ENCODE data around the gene MED28.

Gene MED28

DNA sequence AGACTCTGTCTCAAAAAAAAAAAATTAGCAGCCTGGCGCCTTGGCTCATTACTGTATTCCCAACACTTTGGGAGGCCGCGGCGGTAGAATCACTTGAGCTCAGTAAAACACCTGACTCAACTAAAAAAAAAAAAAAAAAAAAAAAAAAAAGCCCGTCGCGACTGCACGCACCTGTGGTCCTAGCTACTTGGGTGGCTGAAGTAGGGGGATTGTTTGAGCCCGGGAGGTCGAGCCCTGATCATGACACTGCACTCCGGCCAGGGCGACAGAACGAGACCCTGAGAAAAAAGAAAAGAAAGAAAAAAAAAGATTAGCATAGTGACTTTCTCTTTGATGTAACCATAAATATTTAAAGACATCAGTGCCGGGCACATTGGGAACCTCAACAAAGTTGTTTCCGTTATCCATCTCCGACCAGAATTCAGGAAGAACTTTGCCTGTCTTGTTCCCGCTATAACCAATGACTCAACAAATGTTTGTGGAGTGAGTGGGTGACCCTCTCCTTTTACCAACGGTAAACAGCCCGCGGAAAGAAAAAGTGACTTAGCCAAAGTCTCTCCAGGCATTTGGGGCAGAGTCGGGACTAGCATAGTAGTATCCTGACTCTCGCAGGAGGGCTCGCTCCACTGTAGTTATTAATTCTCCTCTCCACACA, 553 bp upstream of the MED28 start:
- peak overlapping the region; percentile 93 for H3K4me3 ChIP-seq (ENCODE audit: low read depth, low read length)
- peak; percentile 40 for DNase-seq (ENCODE audit: low read depth)

DNA sequence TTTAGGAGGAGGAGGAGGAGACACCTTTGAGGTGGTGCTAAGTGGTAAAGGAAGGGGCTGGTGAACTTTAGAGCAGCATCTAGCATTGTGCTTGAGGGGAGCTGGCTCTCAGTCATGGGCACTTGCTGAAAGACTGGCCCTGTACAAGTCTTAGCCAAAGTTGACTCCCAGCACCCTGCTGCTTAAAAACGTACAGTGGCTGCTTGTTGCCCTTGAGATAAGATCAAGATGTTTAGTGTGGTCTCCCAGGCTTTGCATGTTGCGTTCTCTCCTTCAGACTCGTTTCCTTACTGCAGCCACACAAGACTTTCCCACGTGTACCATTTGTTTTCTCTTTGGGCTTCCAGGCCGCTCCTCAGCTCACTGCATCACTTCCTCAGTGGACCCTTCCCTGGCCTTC, 1.8 kb downstream of the MED28 start:
- DNase-seq (ENCODE audit: low read depth), result no peak
- H3K4me3 ChIP-seq (ENCODE audit: low read depth, low read length), result no peak overlapping the region

DNA sequence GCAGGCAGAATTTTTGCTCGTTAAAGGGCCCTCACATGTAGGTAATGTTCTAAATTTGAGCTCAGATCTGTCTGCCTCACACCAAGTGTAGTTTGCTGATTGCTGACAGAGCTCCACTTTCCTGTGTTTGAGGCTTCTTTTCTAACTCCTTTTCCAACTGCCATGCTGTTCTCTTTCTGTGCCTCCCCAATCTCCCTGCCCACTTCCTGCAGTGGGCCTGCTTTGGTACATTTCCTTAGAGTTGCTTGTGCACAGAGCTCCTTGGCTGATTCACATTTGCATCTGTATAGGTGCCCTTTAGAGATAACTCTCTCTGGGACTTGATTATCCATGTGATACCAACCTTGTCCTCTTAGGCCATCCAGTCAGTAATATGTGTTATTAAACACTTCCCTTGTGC, 4.5 kb downstream of the MED28 start:
- no peak overlapping the region for H3K4me3 ChIP-seq (ENCODE audit: low read depth, low read length)
- no peak for DNase-seq (ENCODE audit: low read depth)

DNA sequence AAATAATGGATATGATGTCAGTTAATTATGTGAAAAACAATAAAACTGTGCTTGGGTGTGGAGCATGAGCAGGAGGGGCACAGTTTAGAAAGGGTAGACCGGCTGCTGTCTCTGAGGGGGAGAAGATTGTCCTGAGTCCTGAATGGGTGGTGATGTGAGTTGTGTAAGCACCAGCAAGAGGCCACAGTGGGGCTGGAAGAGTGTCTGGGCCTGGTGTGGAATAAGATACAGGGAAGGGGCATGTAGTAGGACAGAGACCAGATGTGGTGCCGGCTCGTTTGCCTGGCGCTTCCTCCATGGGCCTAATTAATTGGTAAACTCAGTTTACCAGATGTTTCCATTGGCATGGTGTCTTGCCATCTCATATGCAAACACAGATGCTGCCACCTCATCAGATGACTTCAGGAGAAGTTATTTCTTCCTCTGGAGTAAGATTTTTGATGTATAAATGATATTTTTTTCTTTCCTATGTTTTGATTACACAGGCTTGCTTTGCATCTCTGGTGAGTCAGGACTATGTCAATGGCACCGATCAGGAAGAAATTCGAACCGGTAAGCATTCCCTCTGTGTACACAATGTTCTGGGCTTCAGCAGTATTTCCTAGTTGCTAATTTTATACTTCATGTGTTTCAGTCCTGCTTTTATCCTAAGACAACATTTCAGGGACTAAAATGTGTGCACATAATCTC, 5.1 kb downstream of the MED28 start:
- H3K4me3 ChIP-seq (ENCODE audit: low read depth, low read length), result peak overlapping the region; percentile 11
- DNase-seq (ENCODE audit: low read depth), result peak; percentile 62

DNA sequence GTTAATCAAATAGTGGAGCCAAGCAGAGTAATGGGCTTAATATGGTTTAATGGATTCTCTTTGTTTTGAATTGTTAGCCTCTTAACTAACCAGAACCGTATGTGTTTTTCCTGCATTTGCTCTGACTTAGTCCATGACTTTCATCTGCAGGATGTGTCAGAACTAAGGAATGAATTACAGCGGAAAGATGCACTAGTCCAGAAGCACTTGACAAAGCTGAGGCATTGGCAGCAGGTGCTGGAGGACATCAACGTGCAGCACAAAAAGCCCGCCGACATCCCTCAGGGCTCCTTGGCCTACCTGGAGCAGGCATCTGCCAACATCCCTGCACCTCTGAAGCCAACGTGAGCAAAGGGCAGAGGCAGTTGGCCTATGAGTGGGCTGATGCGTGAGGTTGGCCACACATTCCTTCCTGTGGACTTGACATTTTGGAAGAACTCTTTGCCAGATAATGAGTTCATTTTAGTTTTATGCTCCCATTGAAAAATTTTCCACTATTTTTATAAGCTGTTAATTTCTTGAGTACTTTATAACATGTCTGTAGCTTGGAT, 9.1 kb downstream of the MED28 start:
- no peak overlapping the region for H3K4me3 ChIP-seq (ENCODE audit: low read depth, low read length)
- DNase-seq (ENCODE audit: low read depth), result no peak

DNA sequence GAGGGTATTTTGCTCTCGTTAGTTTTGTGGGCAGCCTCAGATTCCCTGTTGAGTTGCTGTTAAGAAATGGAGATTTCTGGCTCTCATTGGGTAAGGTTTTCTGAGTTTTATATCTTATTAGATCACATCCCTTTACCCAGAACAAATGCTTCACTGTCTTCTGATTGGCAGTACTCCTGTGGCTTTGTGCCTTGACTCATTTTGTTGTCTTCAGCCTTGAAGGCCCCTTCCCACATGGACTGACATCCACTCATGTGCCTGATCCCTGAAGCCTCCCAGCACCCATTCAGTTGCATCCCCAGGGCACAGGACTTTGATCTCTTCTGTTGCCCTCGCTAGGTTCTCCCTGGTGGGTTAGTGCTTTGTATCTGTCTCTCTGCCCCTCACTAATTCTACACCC, 10.4 kb downstream of the MED28 start:
- no peak for DNase-seq (ENCODE audit: low read depth)
- H3K4me3 ChIP-seq (ENCODE audit: low read depth, low read length), result no peak overlapping the region

DNA sequence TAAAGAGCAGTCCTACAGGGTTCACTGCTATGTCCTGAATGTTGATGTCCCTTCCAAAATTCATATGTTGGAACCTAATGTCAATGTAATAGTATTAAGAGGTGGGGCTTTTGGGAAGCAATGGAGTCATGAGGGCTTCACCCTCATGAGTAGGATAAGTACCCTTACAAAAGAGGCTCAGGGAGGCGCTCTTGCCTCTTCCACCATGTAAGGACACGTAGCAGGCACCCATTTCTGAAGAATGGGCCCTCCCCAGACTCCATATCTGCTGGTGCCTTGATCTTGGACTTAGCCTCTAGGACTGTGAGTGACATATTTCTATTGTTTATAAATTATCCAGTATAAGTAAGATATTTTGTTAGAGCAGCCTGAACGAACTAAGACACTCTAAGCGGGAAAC, 15.8 kb downstream of the MED28 start:
- DNase-seq (ENCODE audit: low read depth), result no peak
- no peak overlapping the region for H3K4me3 ChIP-seq (ENCODE audit: low read depth, low read length)

DNA sequence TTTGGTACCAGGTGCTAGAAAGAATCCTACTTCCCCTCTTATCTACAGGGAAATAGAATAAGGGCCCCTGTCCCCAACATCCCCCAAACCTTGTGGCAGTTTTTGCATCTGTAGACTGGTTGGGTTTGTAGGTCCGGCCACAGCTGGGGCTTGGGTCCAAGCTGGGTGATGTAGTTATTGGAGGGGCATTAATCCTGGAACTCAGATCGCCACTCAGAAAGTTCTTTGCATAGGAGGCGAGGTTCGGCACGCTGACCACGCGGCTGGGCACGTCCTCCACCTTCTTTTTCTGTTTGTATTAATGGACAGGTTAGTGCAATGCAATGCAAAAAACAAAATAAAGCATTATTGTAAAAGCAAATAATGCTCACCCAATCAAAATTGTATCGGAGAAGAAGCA, 19.2 kb downstream of the MED28 start:
- no peak for DNase-seq (ENCODE audit: low read depth)
- no peak overlapping the region for H3K4me3 ChIP-seq (ENCODE audit: low read depth, low read length)

DNA sequence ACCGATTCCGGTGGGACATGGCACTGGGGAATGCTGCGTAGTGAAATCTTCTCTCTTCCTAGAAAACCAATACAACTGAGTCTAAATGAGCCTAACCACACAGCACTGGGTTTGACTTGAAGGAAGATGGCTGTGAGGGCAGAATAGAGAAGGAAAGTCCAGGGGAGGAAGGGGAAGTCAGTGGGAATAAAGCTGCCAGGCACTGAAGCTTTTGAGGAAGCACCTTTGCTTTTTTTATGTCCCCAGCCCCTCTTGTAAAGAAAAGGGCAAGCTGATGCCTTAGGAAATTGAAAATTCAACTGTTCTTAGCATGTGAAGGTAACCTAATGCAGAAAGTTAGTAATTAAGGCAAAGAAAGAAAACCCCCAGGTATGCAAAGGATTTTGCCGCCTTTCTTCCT, 20.6 kb downstream of the MED28 start:
- H3K4me3 ChIP-seq (ENCODE audit: low read depth, low read length), result no peak overlapping the region
- no peak for DNase-seq (ENCODE audit: low read depth)

DNA sequence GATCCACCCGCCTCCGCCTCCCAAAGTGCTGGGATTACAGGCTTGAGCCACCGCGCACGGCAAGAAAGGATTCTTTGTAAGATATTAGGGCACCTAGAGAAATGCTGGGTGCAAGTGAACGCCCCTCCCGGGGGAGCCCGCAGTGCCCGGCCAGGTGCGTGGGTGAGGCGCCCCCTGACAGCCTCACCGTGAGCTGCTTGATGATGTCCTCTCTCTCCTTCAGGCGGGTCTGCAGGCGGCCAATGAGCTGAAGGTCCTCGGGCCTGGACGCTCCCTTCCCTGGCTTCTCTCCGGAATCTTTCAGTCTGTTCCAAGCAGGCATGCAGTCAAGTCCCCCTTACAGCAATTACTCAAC, 21.9 kb downstream of the MED28 start:
- no peak overlapping the region for H3K4me3 ChIP-seq (ENCODE audit: low read depth, low read length)
- DNase-seq (ENCODE audit: low read depth), result no peak

DNA sequence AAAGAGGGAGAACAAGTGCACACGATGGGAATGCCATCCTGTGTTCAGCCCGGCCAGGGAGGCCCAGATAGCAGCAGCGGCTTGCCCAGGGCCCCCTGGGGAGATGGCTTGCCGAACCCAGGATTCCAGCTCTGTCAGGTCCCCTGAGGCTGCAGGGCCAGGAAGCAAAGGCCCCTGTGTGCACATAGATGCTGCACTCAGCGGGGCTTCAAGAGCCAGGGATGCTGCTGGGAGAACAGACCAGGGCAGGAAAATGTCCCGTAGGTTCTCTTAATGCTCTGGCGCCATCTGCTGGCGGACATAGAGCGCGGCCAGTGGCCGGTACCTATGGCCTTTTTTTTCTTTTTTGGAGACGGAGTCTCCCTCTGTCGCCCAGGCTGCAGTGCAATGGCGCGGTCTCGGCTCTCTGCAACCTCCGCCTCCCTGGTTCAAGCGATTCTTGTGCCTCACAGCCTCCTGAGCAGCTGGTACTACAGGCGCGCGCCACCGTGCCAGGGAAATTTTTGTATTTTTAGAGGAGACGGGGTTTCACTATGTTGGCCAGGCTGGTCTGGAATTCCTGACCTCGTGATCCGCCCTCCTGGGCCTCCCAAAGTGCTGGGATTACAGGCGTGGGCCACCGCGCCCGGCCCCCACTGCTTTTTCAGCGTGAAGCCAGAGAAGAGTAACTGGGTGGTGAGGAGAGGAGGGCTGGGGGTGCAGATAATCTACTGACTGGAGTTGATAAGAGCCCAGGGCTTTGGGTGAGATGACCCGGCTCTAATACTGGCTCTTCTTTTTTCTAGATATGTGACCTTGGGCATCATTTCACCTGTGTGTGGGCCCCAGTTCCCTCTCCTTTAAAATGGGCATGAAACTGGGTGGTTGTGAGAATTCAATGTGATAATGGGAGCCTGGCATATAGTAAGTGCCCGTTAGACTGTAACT, 22.5 kb downstream of the MED28 start:
- H3K4me3 ChIP-seq (ENCODE audit: low read depth, low read length), result no peak overlapping the region
- peak; percentile 15 for DNase-seq (ENCODE audit: low read depth)

DNA sequence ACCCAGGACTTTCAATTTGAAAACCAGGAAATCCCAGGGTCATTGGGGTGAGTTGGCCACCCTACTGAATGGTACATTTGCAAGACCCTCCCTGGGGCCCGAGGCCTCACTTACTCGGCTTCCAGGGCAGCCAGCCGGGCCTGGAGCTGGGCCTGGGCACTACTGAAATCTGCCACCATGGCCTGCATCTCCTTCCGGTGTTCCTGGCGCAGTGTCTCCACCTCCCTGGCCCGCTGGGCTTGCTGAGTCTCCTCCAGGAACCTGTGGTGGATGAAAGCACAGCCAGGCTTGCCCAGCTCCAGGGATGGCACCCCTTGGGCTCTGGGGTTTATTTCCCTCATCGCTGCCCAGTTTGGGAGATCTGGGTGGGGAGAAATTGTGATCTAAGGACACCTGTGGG, 24.7 kb downstream of the MED28 start:
- no peak for DNase-seq (ENCODE audit: low read depth)
- no peak overlapping the region for H3K4me3 ChIP-seq (ENCODE audit: low read depth, low read length)

DNA sequence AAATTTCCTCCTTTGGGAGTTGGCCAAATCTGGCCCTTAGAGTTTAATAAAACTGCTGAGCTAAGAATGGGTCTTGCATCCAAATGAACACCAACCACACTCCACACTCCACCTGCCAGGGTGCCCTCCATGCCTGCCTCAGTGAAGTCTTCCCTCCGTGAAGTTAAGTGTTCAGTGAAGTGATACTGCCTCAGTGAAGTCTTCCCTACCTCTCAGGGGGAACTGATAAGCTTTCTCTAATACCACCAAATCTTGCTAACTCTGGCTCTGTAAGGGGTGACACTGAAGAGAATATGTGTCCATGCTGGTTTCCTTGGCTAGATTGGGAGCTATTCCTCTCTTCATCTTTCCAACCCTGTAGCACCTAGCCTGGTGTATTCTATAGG, 27.9 kb downstream of the MED28 start:
- no peak overlapping the region for H3K4me3 ChIP-seq (ENCODE audit: low read depth, low read length)
- no peak for DNase-seq (ENCODE audit: low read depth)

DNA sequence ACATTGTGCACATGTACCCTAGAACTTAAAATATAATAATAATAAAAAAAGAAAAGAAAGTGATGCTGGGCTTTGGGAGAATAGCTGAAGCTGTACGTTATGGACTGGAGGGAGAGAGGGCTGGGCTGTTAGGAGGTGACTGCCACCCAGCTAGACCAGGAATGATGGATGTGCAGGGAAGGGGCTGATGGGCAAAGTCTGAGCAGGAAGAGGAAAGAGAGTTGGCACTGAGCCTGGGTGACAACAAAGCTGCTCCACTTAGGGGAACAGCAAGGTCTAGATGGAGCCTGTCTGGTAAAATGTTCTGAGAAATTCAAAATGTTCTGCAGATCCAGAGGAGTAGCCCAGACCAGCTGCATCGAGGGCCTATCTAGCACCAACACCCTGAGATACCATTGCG, 32.3 kb downstream of the MED28 start:
- no peak overlapping the region for H3K4me3 ChIP-seq (ENCODE audit: low read depth, low read length)
- DNase-seq (ENCODE audit: low read depth), result no peak

DNA sequence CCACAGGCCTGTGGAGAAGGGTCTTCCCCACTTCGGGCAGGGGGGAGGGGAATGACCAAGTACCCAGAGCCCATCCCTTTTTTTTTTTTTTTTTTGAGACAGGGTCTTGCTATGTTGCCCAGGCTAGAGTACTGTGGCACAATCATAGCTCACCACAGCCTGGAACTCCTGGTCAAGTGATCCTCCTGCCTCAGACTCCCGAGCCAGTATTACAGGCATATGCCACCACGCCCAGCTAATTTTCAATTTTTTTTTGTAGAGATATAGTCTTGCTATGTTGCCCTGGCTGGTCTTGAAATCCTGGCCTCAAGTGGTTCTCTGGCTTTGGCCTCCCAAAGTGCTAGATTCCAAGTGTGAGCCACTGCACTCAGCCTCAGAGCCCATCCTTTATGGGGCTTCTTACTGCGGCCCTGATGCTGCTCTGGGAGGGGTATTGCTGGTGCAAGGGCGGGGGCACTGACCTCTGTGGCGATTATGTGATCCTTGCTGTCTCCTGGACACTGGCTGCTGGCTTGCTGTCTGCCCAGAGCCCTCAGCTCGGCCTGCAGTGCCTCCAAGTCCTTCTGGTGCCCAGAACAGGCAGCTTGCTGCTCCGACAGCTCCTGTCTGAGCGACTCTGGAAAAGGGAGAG, 32.9 kb downstream of the MED28 start:
- DNase-seq (ENCODE audit: low read depth), result no peak

DNA sequence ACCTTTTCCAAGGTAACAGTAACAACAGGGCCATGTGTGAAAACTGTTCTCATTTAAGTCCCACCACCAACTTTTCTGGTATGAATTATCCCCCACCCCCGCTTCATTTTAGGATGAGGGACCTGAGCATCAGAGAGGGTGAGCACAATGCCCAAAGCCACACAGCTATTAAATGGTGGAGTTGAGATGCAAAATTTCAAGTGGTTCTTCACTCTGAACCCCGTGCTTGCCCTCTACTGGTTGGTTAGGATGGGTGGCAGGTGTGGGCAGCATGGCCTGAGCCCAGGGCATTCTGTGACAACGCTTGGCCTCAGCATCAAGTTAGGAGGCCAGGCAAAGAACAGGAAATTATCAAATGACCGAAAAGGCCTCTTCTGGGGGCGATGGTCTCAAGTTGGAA, 33.5 kb downstream of the MED28 start:
- no peak overlapping the region for H3K4me3 ChIP-seq (ENCODE audit: low read depth, low read length)
- DNase-seq (ENCODE audit: low read depth), result no peak

More for the DNA sequence above, 32.9 kb downstream of the MED28 start:
- H3K4me3 ChIP-seq (ENCODE audit: low read depth, low read length), result no peak overlapping the region

DNA sequence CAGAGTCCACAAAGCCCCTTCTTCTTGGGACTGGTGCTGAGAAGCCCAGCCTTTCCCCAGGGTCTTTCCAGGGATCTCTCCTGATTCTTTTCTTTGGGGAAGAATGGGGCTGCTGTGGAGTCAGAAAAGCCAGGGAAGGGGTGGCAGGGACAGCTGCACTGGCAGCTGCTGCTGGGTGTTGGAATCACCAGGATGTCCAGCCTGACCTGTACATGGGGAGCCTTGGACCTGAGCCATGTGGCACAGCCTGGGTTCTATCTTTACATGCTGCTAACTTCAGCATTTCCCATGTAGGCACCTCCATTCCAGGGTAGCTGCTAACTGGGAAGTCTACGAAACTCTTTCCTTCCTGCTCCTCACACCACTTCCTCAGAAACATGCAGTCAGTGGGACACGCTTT, 36.0 kb downstream of the MED28 start:
- no peak for DNase-seq (ENCODE audit: low read depth)
- no peak overlapping the region for H3K4me3 ChIP-seq (ENCODE audit: low read depth, low read length)

DNA sequence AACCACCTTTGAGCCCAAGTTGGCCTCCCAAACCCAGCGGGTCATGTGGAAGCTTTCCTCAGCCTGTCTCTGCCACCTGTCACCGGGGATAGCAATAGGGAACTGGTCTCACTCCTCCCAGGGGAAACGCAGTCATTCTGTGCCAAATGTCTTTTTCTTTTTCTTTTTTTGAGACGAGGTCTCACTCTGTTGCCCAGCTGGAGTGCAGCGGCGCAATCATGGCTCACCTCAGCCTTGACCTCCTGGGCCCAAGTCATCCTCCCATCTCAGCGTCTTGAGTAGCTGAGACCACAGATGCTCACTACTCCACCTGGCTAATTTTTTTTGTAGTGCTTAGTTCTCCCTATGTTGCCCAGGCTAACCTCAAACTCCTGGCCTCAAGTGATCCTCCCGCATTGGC, 40.3 kb downstream of the MED28 start:
- no peak for DNase-seq (ENCODE audit: low read depth)
- H3K4me3 ChIP-seq (ENCODE audit: low read depth, low read length), result no peak overlapping the region

DNA sequence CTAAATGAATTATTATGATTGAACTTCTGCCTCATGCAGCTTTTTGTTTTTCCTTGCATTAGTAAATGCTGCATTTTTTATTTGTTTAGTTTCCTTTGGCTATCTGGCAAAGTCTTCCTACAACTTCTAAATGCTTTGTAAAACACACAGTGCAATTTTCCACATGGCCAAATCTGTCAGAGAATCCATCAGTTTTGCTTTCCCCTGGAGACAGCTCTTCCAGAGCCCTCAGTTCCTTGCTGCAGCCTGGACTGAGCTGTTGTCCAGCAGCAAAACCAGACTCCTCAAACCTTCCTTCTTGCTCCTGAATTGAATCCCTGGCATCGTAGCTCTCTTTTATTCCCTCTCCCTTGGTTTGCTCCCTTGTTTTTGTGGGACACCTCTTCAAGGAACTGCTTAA, 42.6 kb downstream of the MED28 start:
- DNase-seq (ENCODE audit: low read depth), result no peak

DNA sequence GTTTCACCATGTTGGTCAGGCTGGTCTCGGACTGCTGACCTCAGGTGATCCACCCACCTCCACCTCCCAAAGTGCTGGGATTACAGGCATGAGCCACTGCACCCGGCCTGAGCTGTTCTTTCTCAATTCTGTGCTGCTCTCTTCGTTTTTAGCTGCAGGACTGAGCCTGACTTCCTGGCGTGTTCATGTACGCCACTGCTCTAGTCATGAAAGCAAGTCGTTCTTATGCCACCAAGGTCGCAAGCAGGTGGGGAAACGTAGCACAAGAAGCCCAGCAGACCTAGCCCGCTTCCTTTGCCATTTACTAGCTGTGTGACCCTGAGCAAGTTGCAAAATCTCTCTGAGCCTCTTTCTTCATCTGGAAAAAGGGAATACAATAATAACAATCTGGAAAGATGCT, 43.4 kb downstream of the MED28 start:
- no peak for DNase-seq (ENCODE audit: low read depth)
- H3K4me3 ChIP-seq (ENCODE audit: low read depth, low read length), result no peak overlapping the region

More for the DNA sequence above, 42.6 kb downstream of the MED28 start:
- no peak overlapping the region for H3K4me3 ChIP-seq (ENCODE audit: low read depth, low read length)

Measured in skeletal muscle cell (primary cell).